ENCODE measurements around the gene MIPOL1. TPM values are rescaled to one million over a fixed set of nuclear protein-coding genes. Genes with fewer than 3 reads are reported as not detected.

Gene MIPOL1
- total RNA-seq, 1 donor from 2014 or later, result 18.4 TPM

DNA sequence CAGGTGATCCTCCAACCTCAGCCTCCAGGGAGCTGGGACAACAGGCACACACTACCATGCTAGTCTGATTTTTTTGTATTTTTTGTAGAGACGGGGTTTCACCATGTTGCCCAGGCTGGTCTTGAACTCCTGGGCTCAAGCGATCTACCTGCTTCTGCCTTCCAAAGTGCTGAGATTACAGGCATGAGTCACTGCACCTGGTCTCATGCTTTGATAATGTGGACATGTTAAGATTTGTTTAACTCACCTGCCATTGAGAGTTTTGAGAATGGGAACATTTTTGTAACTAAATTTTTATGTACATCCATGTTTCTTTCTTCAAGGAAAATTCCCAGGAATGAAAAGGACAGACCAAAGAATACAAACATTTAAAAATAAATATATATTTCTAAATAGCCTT lies 121.2 kb downstream of the MIPOL1 start:
- Histone ChIP-seq H3F3A (ENCODE audit: low read depth) (no peaks in the 10 kb centered on the region), H3K4me2 (no peak overlapping the region), H3K27ac (no peak overlapping the region), H3K9me3 (ENCODE audit: low read depth) (no peaks in the 10 kb centered on the region), H3K79me2 (ENCODE audit: low read depth) (no peaks in the 10 kb centered on the region), H3K9ac (no peak overlapping the region), H2AFZ (replicated peaks) (no peak overlapping the region), H3K36me3 (no peaks in the 10 kb centered on the region), H3K27me3 (no peaks in the 10 kb centered on the region), H3K4me3 (no peak overlapping the region), H4K20me1 (ENCODE audit: low read depth) (no peaks in the 10 kb centered on the region), H3K4me1 (no peaks in the 10 kb centered on the region)
- DNase-seq (ENCODE audit: low spot score), result no peak
- TF ChIP-seq EZH2phosphoT487 (IDR thresholded peaks at IDR 0.05), result no peak
- TF ChIP-seq, protein P1, sequence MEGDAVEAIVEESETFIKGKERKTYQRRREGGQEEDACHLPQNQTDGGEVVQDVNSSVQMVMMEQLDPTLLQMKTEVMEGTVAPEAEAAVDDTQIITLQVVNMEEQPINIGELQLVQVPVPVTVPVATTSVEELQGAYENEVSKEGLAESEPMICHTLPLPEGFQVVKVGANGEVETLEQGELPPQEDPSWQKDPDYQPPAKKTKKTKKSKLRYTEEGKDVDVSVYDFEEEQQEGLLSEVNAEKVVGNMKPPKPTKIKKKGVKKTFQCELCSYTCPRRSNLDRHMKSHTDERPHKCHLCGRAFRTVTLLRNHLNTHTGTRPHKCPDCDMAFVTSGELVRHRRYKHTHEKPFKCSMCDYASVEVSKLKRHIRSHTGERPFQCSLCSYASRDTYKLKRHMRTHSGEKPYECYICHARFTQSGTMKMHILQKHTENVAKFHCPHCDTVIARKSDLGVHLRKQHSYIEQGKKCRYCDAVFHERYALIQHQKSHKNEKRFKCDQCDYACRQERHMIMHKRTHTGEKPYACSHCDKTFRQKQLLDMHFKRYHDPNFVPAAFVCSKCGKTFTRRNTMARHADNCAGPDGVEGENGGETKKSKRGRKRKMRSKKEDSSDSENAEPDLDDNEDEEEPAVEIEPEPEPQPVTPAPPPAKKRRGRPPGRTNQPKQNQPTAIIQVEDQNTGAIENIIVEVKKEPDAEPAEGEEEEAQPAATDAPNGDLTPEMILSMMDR (IDR thresholded peaks at IDR 0.05), result no peak
- no peak for TF ChIP-seq EZH2 (IDR thresholded peaks at IDR 0.05)
- Mint-ChIP-seq H3K4me3 (no peak overlapping the region), H3K27ac (no peak overlapping the region), H3K36me3 (peaks cover 2% of the 10 kb centered on the region), H3K9me3 (no peaks in the 10 kb centered on the region), H3K27me3 (ENCODE audit: insufficient read depth, low read depth) (no peaks in the 10 kb centered on the region), H3K4me1 (no peaks in the 10 kb centered on the region)

DNA sequence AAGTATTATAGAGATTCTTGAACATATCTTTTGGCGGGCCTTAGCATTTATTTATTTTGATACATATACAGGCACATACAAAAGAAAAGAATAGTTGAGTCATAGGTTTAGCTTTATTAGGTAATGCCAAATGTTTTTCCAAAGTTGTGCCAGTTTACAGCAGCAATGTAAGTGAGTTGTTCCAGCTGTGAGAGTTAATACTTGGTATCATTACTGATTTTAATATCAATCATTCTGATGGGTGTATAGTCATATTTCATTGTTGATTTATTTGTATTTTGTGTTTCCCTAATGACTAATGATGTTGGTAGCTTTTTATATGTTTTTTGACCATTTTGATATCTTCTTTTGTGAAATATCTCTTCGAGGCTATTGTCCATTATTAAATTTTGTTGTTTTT lies 122.4 kb downstream of the MIPOL1 start:
- Histone ChIP-seq H3K79me2 (ENCODE audit: low read depth) (no peaks in the 10 kb centered on the region), H3F3A (ENCODE audit: low read depth) (no peaks in the 10 kb centered on the region), H2AFZ (replicated peaks) (no peak overlapping the region), H3K4me2 (no peak overlapping the region), H3K27me3 (no peaks in the 10 kb centered on the region), H3K9me3 (ENCODE audit: low read depth) (no peaks in the 10 kb centered on the region), H3K4me1 (no peaks in the 10 kb centered on the region), H3K4me3 (no peak overlapping the region), H4K20me1 (ENCODE audit: low read depth) (no peaks in the 10 kb centered on the region), H3K27ac (peak overlapping the region; percentile 2), H3K9ac (no peak overlapping the region), H3K36me3 (no peaks in the 10 kb centered on the region)
- no peak overlapping the region for H3K4me3 Mint-ChIP-seq
- no peak for TF ChIP-seq EZH2phosphoT487 (IDR thresholded peaks at IDR 0.05)
- TF ChIP-seq, protein P1 (IDR thresholded peaks at IDR 0.05), result no peak
- no peak for TF ChIP-seq EZH2 (IDR thresholded peaks at IDR 0.05)
- no peaks in the 10 kb centered on the region for H3K9me3 Mint-ChIP-seq
- no peak for DNase-seq (ENCODE audit: low spot score)
- H3K36me3 Mint-ChIP-seq, result peaks cover 2% of the 10 kb centered on the region
- no peak overlapping the region for H3K27ac Mint-ChIP-seq
- H3K27me3 Mint-ChIP-seq (ENCODE audit: insufficient read depth, low read depth), result no peaks in the 10 kb centered on the region
- H3K4me1 Mint-ChIP-seq, result no peaks in the 10 kb centered on the region

DNA sequence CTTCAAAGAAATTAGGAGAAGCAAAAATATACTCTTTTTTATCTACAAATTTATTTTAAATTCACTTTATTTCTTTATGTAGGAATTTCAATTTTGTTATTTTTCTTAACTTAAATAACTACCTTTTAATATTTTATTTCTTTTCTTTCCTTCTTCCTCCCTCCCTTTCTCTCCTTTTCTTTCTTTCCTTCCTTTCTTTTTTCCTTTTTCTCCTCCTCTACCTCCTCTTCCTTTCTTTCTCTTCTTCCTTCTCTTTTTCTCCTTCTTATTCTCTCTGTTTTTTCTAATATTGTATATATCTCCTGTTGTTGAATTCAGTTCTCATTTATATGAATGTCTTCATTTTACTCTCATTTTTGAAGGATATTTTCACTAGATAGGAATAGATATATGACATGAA lies 127.6 kb downstream of the MIPOL1 start:
- Histone ChIP-seq H3K27me3 (no peaks in the 10 kb centered on the region), H2AFZ (replicated peaks) (no peak overlapping the region), H3K79me2 (ENCODE audit: low read depth) (no peaks in the 10 kb centered on the region), H3K9me3 (ENCODE audit: low read depth) (no peaks in the 10 kb centered on the region), H3F3A (ENCODE audit: low read depth) (no peaks in the 10 kb centered on the region), H3K27ac (no peak overlapping the region), H4K20me1 (ENCODE audit: low read depth) (no peaks in the 10 kb centered on the region), H3K9ac (no peak overlapping the region), H3K4me3 (no peak overlapping the region), H3K4me2 (no peak overlapping the region), H3K36me3 (no peaks in the 10 kb centered on the region), H3K4me1 (no peaks in the 10 kb centered on the region)
- TF ChIP-seq EZH2 (IDR thresholded peaks at IDR 0.05) (no peak), EZH2phosphoT487 (IDR thresholded peaks at IDR 0.05) (no peak)
- TF ChIP-seq, protein P1 (IDR thresholded peaks at IDR 0.05), result no peak
- H3K27me3 Mint-ChIP-seq (ENCODE audit: insufficient read depth, low read depth), result no peaks in the 10 kb centered on the region
- H3K36me3 Mint-ChIP-seq, result peaks cover 2% of the 10 kb centered on the region
- H3K9me3 Mint-ChIP-seq, result no peaks in the 10 kb centered on the region
- peaks cover 3% of the 10 kb centered on the region for H3K4me1 Mint-ChIP-seq
- no peak for DNase-seq (ENCODE audit: low spot score)
- H3K4me3 Mint-ChIP-seq, result no peak overlapping the region
- no peak overlapping the region for H3K27ac Mint-ChIP-seq
